AG04450 (cell line): Measurements from ENCODE around the gene SAT1. TPM values are rescaled to one million over a fixed set of nuclear protein-coding genes. Genes with fewer than 3 reads are reported as not detected.

Experiments used
- CTCF ChIA-PET: fragments of 300-600, 350-600 bp; formaldehyde crosslinking; extraction: SDS; loops from one replicate; lab custom pipeline; 2022; ENCODE audit warnings: antibody characterized with exemption, inconsistent platforms; lab: Charles Lee
- POLR2A ChIA-PET: fragments of 350-600 bp; formaldehyde crosslinking; extraction: SDS; loops from one replicate; lab custom pipeline; 2021; ENCODE audit warnings: antibody characterized with exemption, inconsistent platforms; lab: Yijun Ruan, JAX
- DNase-seq: peaks from one replicate; pipeline ENCODE4 v3.0.0-alpha.2; 2011; ENCODE audit warnings: low read depth, low spot score
- H3K27ac ChIP-seq: one replicate; pipeline ENCODE4 v1.5.1; 2012; ENCODE audit warnings: low read depth, low read length, control low read depth
- H3K27me3 ChIP-seq: one replicate; pipeline ENCODE4 v1.6.0; 2012; ENCODE audit warnings: low read length; ENCODE audit not compliant: control insufficient read depth, insufficient read depth
- H3K4me3 ChIP-seq: 2 replicates; pipeline ENCODE4 v1.5.1; 2011; ENCODE audit warnings: mild to moderate bottlenecking, low read depth, low read length, control low read depth
- H3K9me3 ChIP-seq: 2 replicates; pipeline ENCODE4 v1.5.1; 2012; ENCODE audit warnings: low read length; ENCODE audit not compliant: control insufficient read depth, insufficient read depth
- polyA minus RNA-seq: library from RNA; depleted of rRNA, polyadenylated mRNA; stranded (reverse); fragments of >200 nt; gene quantifications from 2 replicates; pipeline ENCODE4 v1.2.3, GENCODE V29; 2011; rRNA and poly(A)+ RNA removed
- polyA plus RNA-seq: library from polyadenylated mRNA; depleted of rRNA; stranded (reverse); fragments of >200 nt; gene quantifications from 2 replicates; pipeline ENCODE4 v1.2.3, GENCODE V29; 2011; rRNA removed
- TF ChIP-seq, protein P1 (sequence below): IDR thresholded peaks from 2 replicates; pipeline ENCODE4 v1.5.1; 2011; ENCODE audit warnings: low read depth, low read length, control low read depth, inconsistent platforms

SAT1 gene
- polyA plus RNA-seq (151 and 202 TPM in 2 replicates), polyA minus RNA-seq (59.8 and 63.6 TPM in 2 replicates)

GRCh38 chrX:23782863-23783588 is at the start of gene SAT1:
Gene SAT1 (plus strand): TSS chrX:23783173. CDS start chrX:23783352, 179 bp downstream.
- Histone ChIP-seq H3K27me3 (no peaks in the 10 kb centered on the region), H3K9me3 (no peaks in the 10 kb centered on the region), H3K4me3 (peak within 1 kb of the TSS; percentile 82), H3K27ac (peak within 1 kb of the TSS; percentile 93)
- CTCF ChIA-PET = interaction anchor here (0.7 to 5.1 kb wide), 22 partner anchors 10 to 132 kb away, joined by 3 to 63 read pairs (median 4); no protein-coding TSS in a partner anchor
- DNase-seq = peak; percentile 83
- TF ChIP-seq, protein P1, sequence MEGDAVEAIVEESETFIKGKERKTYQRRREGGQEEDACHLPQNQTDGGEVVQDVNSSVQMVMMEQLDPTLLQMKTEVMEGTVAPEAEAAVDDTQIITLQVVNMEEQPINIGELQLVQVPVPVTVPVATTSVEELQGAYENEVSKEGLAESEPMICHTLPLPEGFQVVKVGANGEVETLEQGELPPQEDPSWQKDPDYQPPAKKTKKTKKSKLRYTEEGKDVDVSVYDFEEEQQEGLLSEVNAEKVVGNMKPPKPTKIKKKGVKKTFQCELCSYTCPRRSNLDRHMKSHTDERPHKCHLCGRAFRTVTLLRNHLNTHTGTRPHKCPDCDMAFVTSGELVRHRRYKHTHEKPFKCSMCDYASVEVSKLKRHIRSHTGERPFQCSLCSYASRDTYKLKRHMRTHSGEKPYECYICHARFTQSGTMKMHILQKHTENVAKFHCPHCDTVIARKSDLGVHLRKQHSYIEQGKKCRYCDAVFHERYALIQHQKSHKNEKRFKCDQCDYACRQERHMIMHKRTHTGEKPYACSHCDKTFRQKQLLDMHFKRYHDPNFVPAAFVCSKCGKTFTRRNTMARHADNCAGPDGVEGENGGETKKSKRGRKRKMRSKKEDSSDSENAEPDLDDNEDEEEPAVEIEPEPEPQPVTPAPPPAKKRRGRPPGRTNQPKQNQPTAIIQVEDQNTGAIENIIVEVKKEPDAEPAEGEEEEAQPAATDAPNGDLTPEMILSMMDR = peak; percentile 70
- POLR2A ChIA-PET = interaction anchor here (0.5 to 2.4 kb wide), 21 partner anchors 8 to 124 kb away, joined by 3 to 60 read pairs (median 4); partner anchors contain the start of genes ACOT9, APOO and CXorf58

- ChIA-PET CTCF (interaction anchor here (4.8 kb wide), 1 partner anchor 166 kb away, joined by 33 read pairs; no protein-coding TSS in a partner anchor), POLR2A (interaction anchor here (0.5 kb wide), 1 partner anchor 51 kb away, joined by 7 read pairs; no protein-coding TSS in a partner anchor)
- TF ChIP-seq, protein P1 = no peak
- Histone ChIP-seq H3K9me3 (no peaks in the 10 kb centered on the region), H3K27me3 (no peaks in the 10 kb centered on the region), H3K27ac (no peak overlapping the region), H3K4me3 (no peak overlapping the region)
- DNase-seq = no peak
Observed at GRCh38 chrX:23736030-23736429, 46.9 kb upstream of the SAT1 start.

DNA sequence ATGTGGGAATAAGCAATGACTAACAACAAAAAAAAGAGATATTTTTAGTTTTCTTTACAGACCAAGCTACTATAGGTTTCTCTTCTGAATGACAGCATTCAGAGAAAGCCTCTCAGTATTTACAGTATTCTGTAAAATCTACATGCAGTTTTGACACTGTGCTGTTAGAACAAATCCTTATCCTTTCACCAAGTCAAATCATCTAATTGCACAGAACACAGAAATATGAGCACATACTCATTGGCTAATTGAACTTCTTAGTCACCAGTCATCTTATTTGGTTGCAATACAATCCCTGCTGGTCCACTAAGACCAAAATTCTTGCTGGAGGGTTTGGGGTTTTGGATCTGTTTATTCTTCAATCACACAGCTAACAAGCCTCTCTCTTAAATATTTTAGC is 45.6 kb upstream of the SAT1 start:
- H3K27me3 ChIP-seq = no peaks in the 10 kb centered on the region
- ChIA-PET POLR2A (interaction anchor here (0.6 kb wide), 1 partner anchor 411 kb away, joined by 5 read pairs; no protein-coding TSS in a partner anchor), CTCF (interaction anchor here (4.8 kb wide), 1 partner anchor 165 kb away, joined by 33 read pairs; no protein-coding TSS in a partner anchor)
- DNase-seq = no peak
- no peaks in the 10 kb centered on the region for H3K9me3 ChIP-seq
- TF ChIP-seq, protein P1 = no peak
- H3K4me3 ChIP-seq = no peak overlapping the region
- no peak overlapping the region for H3K27ac ChIP-seq

DNA sequence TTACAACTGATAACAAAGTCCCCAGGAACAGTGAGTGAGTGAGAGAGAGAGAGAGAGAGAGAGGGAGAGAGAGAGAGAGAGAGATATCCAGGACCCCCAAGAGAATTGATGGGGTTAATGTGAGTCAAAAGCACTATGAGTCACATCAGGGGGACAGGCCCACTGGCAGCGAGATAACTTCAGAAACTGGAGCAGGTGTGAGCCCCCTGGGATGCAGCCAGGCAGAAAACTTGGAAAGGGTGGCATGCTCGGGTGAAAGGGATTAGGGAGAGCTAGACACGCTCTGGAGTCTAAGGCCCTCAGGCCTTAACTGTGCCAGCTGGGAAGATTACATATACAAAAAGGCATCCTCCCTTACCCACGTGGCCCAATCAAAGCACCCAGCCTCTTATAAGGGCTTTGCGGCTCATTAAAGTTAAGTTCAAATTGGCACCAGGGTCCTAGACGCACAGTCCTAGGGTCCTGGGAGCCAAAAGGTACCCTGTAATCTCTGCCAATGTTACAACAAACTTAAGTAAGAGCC is 40.7 kb upstream of the SAT1 start:
- H3K27me3 ChIP-seq = no peaks in the 10 kb centered on the region
- TF ChIP-seq, protein P1 = no peak
- H3K9me3 ChIP-seq = no peaks in the 10 kb centered on the region
- CTCF ChIA-PET = interaction anchor here (1.2 to 3.7 kb wide), 2 partner anchors 40 to 160 kb away, joined by 4 to 30 read pairs; partner anchors contain the start of gene SAT1
- no peak for DNase-seq
- H3K4me3 ChIP-seq = peak overlapping the region; percentile 75
- peak overlapping the region; percentile 87 for H3K27ac ChIP-seq
- POLR2A ChIA-PET = interaction anchor here (1.2 to 2.5 kb wide), 4 partner anchors 39 to 283 kb away, joined by 3 to 20 read pairs (median 10); partner anchors contain the start of gene SAT1
